Psoas muscle (tissue), 8 donors: ENCODE data around the gene SUFU. TPM values are rescaled to one million over a fixed set of nuclear protein-coding genes. Genes with fewer than 3 reads are reported as not detected.
"Not testable (repeated sequence)": the region's sequence is repeated elsewhere in the genome, so short reads cannot be mapped to it uniquely, and the experiment has no call there.

Experiments
- ATAC-seq, 4 donors: fragments of 200-7000 bp; cut with Tn5 transposase; one replicate each; pipeline ENCODE4 v1.9.1; 2020; ENCODE audit warnings: moderate library complexity in 3 of 4, mild to moderate bottlenecking in 2 of 4
- DNase-seq, 2 donors: peaks; one replicate each; pipeline ENCODE4 v3.0.0-alpha.2; 2020
- H3K27ac ChIP-seq: fragments of 200-600 bp; one replicate; pipeline ENCODE4 v1.8.0; 2022
- H3K27me3 ChIP-seq, 3 donors: fragments of 200-600 bp in 1 of 3; one replicate each; pipeline versions ENCODE4 v1.6.1 to v1.8.0; 2013 to 2022; ENCODE audit warnings: low read length in 2 of 3, mild to moderate bottlenecking in 2 of 3, moderate library complexity in 1 of 3; ENCODE audit not compliant: insufficient read depth in 3 of 3
- H3K36me3 ChIP-seq, 2 donors: fragments of 200-600 bp in 1 of 2; one replicate each; pipeline versions ENCODE4 v1.6.1 to v1.8.0; 2013 to 2022; ENCODE audit warnings: low read depth in 1 of 2, mild to moderate bottlenecking in 1 of 2, moderate library complexity in 1 of 2; ENCODE audit not compliant: insufficient read depth in 1 of 2
- H3K4me1 ChIP-seq: fragments of 200-600 bp; one replicate; pipeline ENCODE4 v1.8.0; 2022
- H3K4me3 ChIP-seq: fragments of 200-600 bp; one replicate; pipeline ENCODE4 v1.8.0; 2022; ENCODE audit warnings: mild to moderate bottlenecking
- H3K9me3 ChIP-seq: fragments of 200-600 bp; one replicate; pipeline ENCODE4 v1.8.0; 2022
- CTCF ChIP-seq: fragments of 200-600 bp; IDR thresholded peaks from one replicate; pipeline ENCODE4 v1.8.0; 2022; ENCODE audit warnings: antibody characterized with exemption
- whole genome bisulfite sequencing, 3 donors: extraction: QIAGEN DNeasy Blood & Tissue Kit; methylation state at CpG; one replicate each; pipeline versions ENCODE4 v1.1.6 to v1.1.7; 2013; 5-methylcytosine and 5-hydroxymethylcytosine counted together
- intact Hi-C, 2 donors: fragments of 100-400 bp; cut with DNase I; formaldehyde crosslinking; loops; one replicate each; pipeline versions ENCODE4 v1.11.0 to v1.14.2; 2022
- long read RNA-seq, 2 donors: library from polyadenylated mRNA; unstranded; transcript quantifications; one replicate each; pipeline ENCODE4 v2.0.0, GENCODE V29; 2021
- polyA plus RNA-seq, 3 donors: library from polyadenylated mRNA; stranded (reverse); fragments of 200-250 nt; gene quantifications; one replicate each; pipeline ENCODE4 v1.2.3, GENCODE V29; 2013
- total RNA-seq, 4 donors: library from RNA; stranded (reverse); fragmentation: NEBNext Ultra II Directional in 2 of 4; extraction: Animal tissue kit (Norgen Biotek cat#: 25700) in 2 of 4; gene quantifications; one replicate each; pipeline versions ENCODE4 v1.2.1 to v1.2.4, GENCODE V29; 2021 to 2023
- donor health status: healthy with polysubstance abuse.
- donor health status: DM: no; HTN: no; CAD: no; lungs with moderate emphysema.
- donor health status: Bipolar disorder and iron deficiency.
- donor health status: healthy.
- donor health status: DM: yes; HTN: yes; CAD: no.
- donor health status: DM: no; HTN: no; CAD: no.
- donor health status: DM: no; HTN: no; CAD: no.
- donor health status: DM: yes; HTN: yes; CAD: no.

The SUFU gene
- total RNA-seq: 1 to 10 TPM; 4.8 to 6.8 (median 5.5) TPM
- polyA plus RNA-seq: 1 to 10 TPM; 2.1 to 6.3 (median 2.2) TPM
- long read RNA-seq, donor 1, partial matches to known transcripts: 0 of 4 reads
- long read RNA-seq, donor 1, other reads (novel, unspliced or antisense): 3 of 4 reads
- long read RNA-seq, donor 2, partial matches to known transcripts: 1 of 10 reads
- long read RNA-seq, donor 2, other reads (novel, unspliced or antisense): 9 of 10 reads

DNA sequence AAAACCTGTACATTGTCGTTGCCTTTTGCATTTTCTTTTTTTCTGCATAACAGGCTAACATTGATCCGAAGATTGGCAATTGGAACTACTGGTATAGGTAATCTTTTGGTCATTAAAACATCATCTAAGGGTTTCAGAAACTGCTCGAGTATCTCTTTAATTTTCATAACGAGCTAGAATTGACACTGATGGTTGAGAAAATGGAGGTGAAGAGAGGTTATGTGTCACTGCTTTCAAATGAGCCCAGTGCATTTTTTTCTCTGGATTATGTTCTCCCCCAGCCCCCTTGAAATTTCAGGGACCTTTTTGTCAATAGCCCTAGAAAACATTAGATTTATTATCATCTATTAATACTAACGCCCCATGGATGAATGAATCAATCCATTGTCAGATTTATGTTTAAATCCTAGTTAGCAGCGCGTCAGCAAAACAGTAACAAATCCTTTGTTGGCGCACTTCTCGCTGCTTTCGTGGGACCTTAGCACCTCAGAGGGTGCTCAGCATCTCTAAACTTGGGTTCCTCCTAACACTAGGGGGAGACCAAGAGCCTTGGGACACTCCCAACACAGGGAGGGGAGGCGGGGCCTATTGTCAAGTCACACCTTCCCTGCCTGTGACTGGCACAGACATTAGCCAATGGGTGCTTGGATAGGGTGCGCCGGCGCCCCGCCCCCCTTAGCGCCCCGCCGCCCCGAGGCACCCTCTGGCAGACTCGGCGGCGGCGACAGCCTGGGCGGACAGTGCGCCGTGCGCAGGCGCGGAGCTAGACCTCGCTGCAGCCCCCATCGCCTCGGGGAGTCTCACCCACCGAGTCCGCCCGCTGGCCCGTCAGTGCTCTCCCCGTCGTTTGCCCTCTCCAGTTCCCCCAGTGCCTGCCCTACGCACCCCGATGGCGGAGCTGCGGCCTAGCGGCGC, at the start of gene SUFU:
SUFU (plus strand) TSS at position 709 of the 915 bp plus-strand sequence; CDS start at position 890, 181 bp downstream.
- DNase-seq (peak; percentile 97 to 98), ATAC-seq (peak; percentile 75 to 82 (median 81))
- Histone ChIP-seq H3K27ac (peak within 1 kb of the TSS; percentile 75), H3K9me3 (no peaks in the 10 kb centered on the region), H3K27me3 (no peaks in the 10 kb centered on the region), H3K36me3 (no peaks in the 10 kb centered on the region), H3K4me3 (peak within 1 kb of the TSS; percentile 94), H3K4me1 (peaks cover 50% of the 10 kb centered on the region)
- TF ChIP-seq CTCF: peak; percentile 93
- WGBS, 3 donors: 0 to 1% (median 1%) methylated on average over 31 to 44 of the region's 44 CpGs
- intact Hi-C loops: loop anchor here (2.0 to 5.0 kb wide), 2 partner anchors 81 to 351 kb away; partner anchors contain the start of gene NOLC1 (in 1 of the 2)

GRCh38 chr10:102454662-102455487, 48.9 kb upstream of the SUFU start:
- H3K9me3 ChIP-seq, H3K27ac ChIP-seq, H3K36me3 ChIP-seq, DNase-seq, H3K4me3 ChIP-seq, H3K27me3 ChIP-seq, ATAC-seq, intact Hi-C loops: not testable (repeated sequence)
- 77 to 79% (median 77%) methylated on average over 13 of the region's 13 CpGs for WGBS, 3 donors
- peaks cover 29% of the 10 kb centered on the region for H3K4me1 ChIP-seq

DNA sequence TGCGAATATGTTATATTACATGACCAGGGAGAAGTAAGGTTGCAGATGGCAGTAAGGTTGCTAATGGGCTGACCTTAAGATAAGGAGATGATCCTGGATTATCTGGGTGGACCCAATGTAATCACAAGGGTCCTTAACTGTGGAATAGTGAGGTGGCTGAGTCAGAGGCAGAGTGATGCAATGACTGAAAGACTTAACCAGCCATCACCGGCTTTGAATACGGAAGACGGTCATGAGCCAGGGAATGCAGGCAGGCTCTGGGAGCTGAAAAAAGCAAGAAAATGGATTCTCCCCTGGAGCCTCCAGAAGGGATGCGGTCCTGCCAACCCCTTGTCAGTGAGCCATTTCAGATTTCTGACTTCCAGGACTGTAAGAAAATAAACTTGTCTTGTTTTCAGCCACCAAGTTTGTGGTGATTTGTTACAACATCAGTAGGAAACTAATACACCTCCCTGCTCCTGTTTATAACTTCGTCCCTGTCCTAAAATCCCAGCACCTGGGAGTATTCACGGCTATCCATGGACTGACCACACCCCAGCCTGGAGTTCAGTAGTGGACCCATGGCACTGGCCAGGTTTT, 47.8 kb upstream of the SUFU start:
- TF ChIP-seq CTCF: no peak
- Histone ChIP-seq H3K4me3 (no peak overlapping the region), H3K36me3 (no peaks in the 10 kb centered on the region), H3K4me1 (peaks cover 26% of the 10 kb centered on the region), H3K27ac (no peak overlapping the region), H3K9me3 (no peaks in the 10 kb centered on the region), H3K27me3 (no peaks in the 10 kb centered on the region)
- no peak for ATAC-seq
- no peak for DNase-seq
- intact Hi-C loops: no loop called here
- WGBS, 3 donors: 71 to 87% (median 72%) methylated on average over 7 of the region's 7 CpGs

DNA sequence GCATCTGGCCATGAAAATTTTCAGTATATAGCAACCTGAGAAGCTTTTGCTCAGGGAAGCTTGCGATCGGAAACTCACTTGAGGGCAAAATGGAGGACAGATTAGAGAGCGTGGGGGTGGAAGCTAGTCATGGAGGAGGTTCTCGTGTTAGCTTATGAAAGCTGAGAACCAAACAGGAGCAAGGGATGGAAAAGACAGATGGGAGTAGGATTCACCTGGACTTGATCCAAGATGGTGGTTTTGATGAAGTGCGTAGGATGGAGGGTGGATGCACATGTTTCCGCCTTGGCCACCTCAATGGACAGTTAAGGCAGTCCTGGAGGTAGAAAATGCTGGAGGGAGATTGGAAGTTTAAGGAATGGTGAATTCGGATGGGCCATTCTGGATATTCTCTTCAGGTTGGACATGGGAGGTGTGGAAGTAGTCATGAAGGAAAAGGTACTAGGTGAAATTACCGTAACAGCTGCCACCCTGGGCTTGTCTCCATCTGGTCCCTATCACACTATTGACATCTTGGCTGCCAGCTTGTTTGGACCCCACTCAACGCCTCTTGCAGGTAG, 46.1 kb upstream of the SUFU start:
- 81 to 83% (median 82%) methylated on average over 9 of the region's 9 CpGs for WGBS, 3 donors
- intact Hi-C loops: no loop called here
- H3K9me3 ChIP-seq: no peaks in the 10 kb centered on the region
- ATAC-seq (no peak), DNase-seq (no peak)
- no peak overlapping the region for H3K27ac ChIP-seq
- no peaks in the 10 kb centered on the region for H3K27me3 ChIP-seq
- no peaks in the 10 kb centered on the region for H3K36me3 ChIP-seq
- peaks cover 27% of the 10 kb centered on the region for H3K4me1 ChIP-seq
- no peak overlapping the region for H3K4me3 ChIP-seq
- no peak for TF ChIP-seq CTCF
